ENCODE data around the gene PPP2R3A.
"Not testable (repeated sequence)": the region's sequence is repeated elsewhere in the genome, so short reads cannot be mapped to it uniquely, and the experiment has no call there.

The PPP2R3A gene

DNA sequence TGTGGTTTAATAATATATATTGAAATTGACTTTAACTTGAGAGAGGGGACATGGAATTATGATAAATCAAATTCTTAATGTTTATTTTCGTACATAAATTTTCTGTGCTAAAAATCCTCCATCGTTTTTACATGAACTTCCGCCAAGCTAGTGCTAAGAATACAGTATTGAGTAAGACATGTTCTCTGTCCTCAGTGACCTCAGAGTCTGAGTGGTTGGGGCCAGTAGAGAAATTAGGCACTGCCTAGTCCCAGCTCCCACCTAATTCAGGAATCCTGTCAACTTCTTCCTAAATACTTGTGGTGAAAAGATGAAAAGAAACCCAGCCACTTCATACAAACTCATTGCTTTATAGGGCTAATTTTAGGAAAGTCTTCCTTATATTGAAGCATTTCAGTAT lies 110.3 kb downstream of the PPP2R3A start:
- Histone ChIP-seq H3K27me3 (ENCODE audit: control insufficient read depth, insufficient read depth, low read length) (no peaks in the 10 kb centered on the region), H3K36me3 (ENCODE audit: control insufficient read depth, insufficient read depth, low read length) (no peaks in the 10 kb centered on the region), H3K9me3 (ENCODE audit: control insufficient read depth, insufficient read depth, low read length) (no peaks in the 10 kb centered on the region), H3K4me3 (ENCODE audit: low read depth, low read length) (no peak overlapping the region), H3K9ac (ENCODE audit: low read depth, low read length) (no peak overlapping the region), H3K4me1 (ENCODE audit: control insufficient read depth, insufficient read depth, low read length) (no peaks in the 10 kb centered on the region)

GRCh38 chr3:136078421-136079364 lies 113.2 kb downstream of the PPP2R3A start:
- H3K4me3 ChIP-seq (ENCODE audit: low read depth, low read length), result no peak overlapping the region
- H3K36me3 ChIP-seq (ENCODE audit: control insufficient read depth, insufficient read depth, low read length), result no peaks in the 10 kb centered on the region
- no peaks in the 10 kb centered on the region for H3K4me1 ChIP-seq (ENCODE audit: control insufficient read depth, insufficient read depth, low read length)
- H3K9me3 ChIP-seq (ENCODE audit: control insufficient read depth, insufficient read depth, low read length), result peaks cover 1% of the 10 kb centered on the region
- H3K9ac ChIP-seq (ENCODE audit: low read depth, low read length), result no peak overlapping the region
- H3K27me3 ChIP-seq (ENCODE audit: control insufficient read depth, insufficient read depth, low read length), result no peaks in the 10 kb centered on the region

DNA sequence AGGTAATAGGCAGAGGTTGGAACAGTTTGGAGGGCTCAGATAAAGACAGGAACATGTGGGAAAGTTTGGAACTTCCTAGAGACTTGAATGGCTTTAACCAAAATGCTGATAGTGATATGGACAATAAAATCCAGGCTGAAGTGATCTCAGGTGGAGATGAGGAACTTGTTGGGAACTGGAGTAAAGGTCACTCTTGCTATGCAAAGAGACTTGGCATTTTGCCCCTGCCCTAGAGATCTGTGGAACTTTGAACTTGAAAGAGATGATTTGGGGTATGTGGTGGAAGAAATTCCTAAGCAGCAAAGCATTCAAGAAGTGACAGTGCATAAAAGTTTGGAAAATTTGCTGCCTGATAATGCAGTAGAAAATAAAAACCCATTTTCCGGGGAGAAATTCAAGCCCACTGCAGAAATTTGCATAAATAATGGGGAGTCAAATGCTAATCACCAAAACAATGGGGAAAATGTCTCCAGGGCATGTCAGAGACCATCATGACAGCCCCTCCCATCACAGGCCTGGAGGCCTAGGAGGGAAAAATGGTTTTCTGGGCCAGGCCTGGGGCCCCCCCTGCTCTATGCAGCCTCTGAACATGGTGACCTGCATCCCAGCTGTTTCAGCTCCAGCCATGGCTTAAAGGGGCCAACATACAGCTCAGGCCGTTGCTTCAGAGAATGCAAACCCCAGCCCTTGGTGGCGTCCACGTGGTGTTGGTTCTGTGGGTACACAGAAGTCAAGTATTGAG lies 118.3 kb downstream of the PPP2R3A start:
- not testable (repeated sequence) for H3K4me1 ChIP-seq (ENCODE audit: control insufficient read depth, insufficient read depth, low read length); H3K9ac ChIP-seq (ENCODE audit: low read depth, low read length); H3K4me3 ChIP-seq (ENCODE audit: low read depth, low read length); H3K27me3 ChIP-seq (ENCODE audit: control insufficient read depth, insufficient read depth, low read length); H3K9me3 ChIP-seq (ENCODE audit: control insufficient read depth, insufficient read depth, low read length); H3K36me3 ChIP-seq (ENCODE audit: control insufficient read depth, insufficient read depth, low read length)

DNA sequence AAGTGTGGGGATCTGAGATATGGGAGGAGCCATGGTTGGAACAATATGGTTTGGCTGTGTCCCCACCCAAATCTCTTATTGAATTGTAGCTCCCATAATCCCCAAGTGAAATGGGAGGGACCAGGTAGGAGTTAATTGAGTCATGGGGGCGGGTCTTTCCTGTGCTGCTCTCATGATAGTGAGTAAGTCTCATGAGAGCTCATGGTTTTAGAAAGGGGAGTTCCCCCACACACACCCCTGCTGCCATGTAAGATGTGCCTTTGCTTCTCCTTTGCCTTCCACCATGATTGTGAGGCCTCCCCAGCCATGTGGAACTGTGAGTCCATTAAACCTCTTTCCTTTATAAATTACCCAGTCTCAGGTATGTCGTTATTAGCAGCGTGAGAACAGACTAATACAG lies 119.5 kb downstream of the PPP2R3A start:
- not testable (repeated sequence) for H3K4me1 ChIP-seq (ENCODE audit: control insufficient read depth, insufficient read depth, low read length); H3K27me3 ChIP-seq (ENCODE audit: control insufficient read depth, insufficient read depth, low read length); H3K4me3 ChIP-seq (ENCODE audit: low read depth, low read length); H3K36me3 ChIP-seq (ENCODE audit: control insufficient read depth, insufficient read depth, low read length); H3K9ac ChIP-seq (ENCODE audit: low read depth, low read length); H3K9me3 ChIP-seq (ENCODE audit: control insufficient read depth, insufficient read depth, low read length)

DNA sequence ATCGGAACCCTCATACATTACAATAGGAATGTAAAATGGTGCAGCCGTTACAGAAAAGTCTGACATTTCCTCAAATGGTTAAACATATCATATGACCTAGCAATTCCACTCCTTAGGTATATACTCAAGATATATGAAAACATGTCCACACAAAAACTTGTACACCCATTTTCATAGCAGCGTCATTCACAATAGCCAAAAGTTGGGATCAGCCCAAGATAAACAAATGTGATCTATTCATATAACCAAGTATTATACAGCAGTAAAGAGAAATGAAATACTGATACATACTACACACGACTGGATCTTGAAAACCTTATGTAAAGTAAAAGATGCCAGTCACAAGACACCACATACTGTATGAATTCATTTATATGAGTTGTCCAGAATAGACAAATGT lies 128.2 kb downstream of the PPP2R3A start:
- H3K27me3 ChIP-seq (ENCODE audit: control insufficient read depth, insufficient read depth, low read length), result no peaks in the 10 kb centered on the region
- no peaks in the 10 kb centered on the region for H3K36me3 ChIP-seq (ENCODE audit: control insufficient read depth, insufficient read depth, low read length)
- no peak overlapping the region for H3K9ac ChIP-seq (ENCODE audit: low read depth, low read length)
- H3K4me3 ChIP-seq (ENCODE audit: low read depth, low read length), result no peak overlapping the region
- H3K4me1 ChIP-seq (ENCODE audit: control insufficient read depth, insufficient read depth, low read length), result no peaks in the 10 kb centered on the region
- H3K9me3 ChIP-seq (ENCODE audit: control insufficient read depth, insufficient read depth, low read length), result no peaks in the 10 kb centered on the region

DNA sequence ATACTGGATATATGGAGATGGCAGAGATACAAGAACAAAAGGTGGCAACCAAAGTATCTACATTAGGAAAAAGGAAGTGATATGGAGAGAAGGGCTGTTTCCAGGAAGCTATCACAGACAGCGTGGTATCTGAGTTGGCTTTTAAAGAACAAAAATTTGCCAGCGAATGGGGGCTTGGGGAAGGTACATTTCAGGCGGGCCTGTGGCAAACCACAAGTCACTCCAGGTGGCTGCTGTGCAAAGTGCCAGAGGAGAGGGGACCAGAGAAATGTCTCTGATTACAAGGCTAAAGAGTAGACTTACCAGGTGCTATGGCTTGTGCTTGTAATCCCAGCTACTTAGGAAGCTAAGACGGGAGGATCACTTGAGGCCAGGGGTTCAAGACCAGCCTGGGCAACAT lies 139.5 kb downstream of the PPP2R3A start:
- no peak overlapping the region for H3K9ac ChIP-seq (ENCODE audit: low read depth, low read length)
- H3K27me3 ChIP-seq (ENCODE audit: control insufficient read depth, insufficient read depth, low read length), result no peaks in the 10 kb centered on the region
- no peaks in the 10 kb centered on the region for H3K36me3 ChIP-seq (ENCODE audit: control insufficient read depth, insufficient read depth, low read length)
- no peaks in the 10 kb centered on the region for H3K9me3 ChIP-seq (ENCODE audit: control insufficient read depth, insufficient read depth, low read length)
- no peaks in the 10 kb centered on the region for H3K4me1 ChIP-seq (ENCODE audit: control insufficient read depth, insufficient read depth, low read length)
- no peak overlapping the region for H3K4me3 ChIP-seq (ENCODE audit: low read depth, low read length)

- Histone ChIP-seq H3K9ac (ENCODE audit: low read depth, low read length) (no peak overlapping the region), H3K9me3 (ENCODE audit: control insufficient read depth, insufficient read depth, low read length) (no peaks in the 10 kb centered on the region), H3K36me3 (ENCODE audit: control insufficient read depth, insufficient read depth, low read length) (no peaks in the 10 kb centered on the region), H3K4me1 (ENCODE audit: control insufficient read depth, insufficient read depth, low read length) (no peaks in the 10 kb centered on the region), H3K4me3 (ENCODE audit: low read depth, low read length) (no peak overlapping the region), H3K27me3 (ENCODE audit: control insufficient read depth, insufficient read depth, low read length) (no peaks in the 10 kb centered on the region)
Measured at GRCh38 chr3:136106101-136106500, 140.6 kb downstream of the PPP2R3A start.

GRCh38 chr3:136109499-136109898 lies 144.0 kb downstream of the PPP2R3A start:
- no peak overlapping the region for H3K4me3 ChIP-seq (ENCODE audit: low read depth, low read length)

GRCh38 chr3:136110481-136110880 lies 145.0 kb downstream of the PPP2R3A start:
- Histone ChIP-seq H3K27me3 (ENCODE audit: control insufficient read depth, insufficient read depth, low read length) (no peaks in the 10 kb centered on the region), H3K36me3 (ENCODE audit: control insufficient read depth, insufficient read depth, low read length) (no peaks in the 10 kb centered on the region), H3K9ac (ENCODE audit: low read depth, low read length) (no peak overlapping the region), H3K4me1 (ENCODE audit: control insufficient read depth, insufficient read depth, low read length) (no peaks in the 10 kb centered on the region), H3K9me3 (ENCODE audit: control insufficient read depth, insufficient read depth, low read length) (no peaks in the 10 kb centered on the region), H3K4me3 (ENCODE audit: low read depth, low read length) (no peak overlapping the region)

More at GRCh38 chr3:136109499-136109898, 144.0 kb downstream of the PPP2R3A start:
- Histone ChIP-seq H3K9ac (ENCODE audit: low read depth, low read length) (no peak overlapping the region), H3K27me3 (ENCODE audit: control insufficient read depth, insufficient read depth, low read length) (no peaks in the 10 kb centered on the region), H3K9me3 (ENCODE audit: control insufficient read depth, insufficient read depth, low read length) (no peaks in the 10 kb centered on the region), H3K36me3 (ENCODE audit: control insufficient read depth, insufficient read depth, low read length) (no peaks in the 10 kb centered on the region), H3K4me1 (ENCODE audit: control insufficient read depth, insufficient read depth, low read length) (no peaks in the 10 kb centered on the region)

GRCh38 chr3:136114421-136114820 lies 148.9 kb downstream of the PPP2R3A start:
- H3K4me1 ChIP-seq (ENCODE audit: control insufficient read depth, insufficient read depth, low read length), result no peaks in the 10 kb centered on the region
- no peak overlapping the region for H3K4me3 ChIP-seq (ENCODE audit: low read depth, low read length)
- no peak overlapping the region for H3K9ac ChIP-seq (ENCODE audit: low read depth, low read length)
- no peaks in the 10 kb centered on the region for H3K36me3 ChIP-seq (ENCODE audit: control insufficient read depth, insufficient read depth, low read length)
- H3K27me3 ChIP-seq (ENCODE audit: control insufficient read depth, insufficient read depth, low read length), result no peaks in the 10 kb centered on the region
- H3K9me3 ChIP-seq (ENCODE audit: control insufficient read depth, insufficient read depth, low read length), result no peaks in the 10 kb centered on the region

- H3K9ac ChIP-seq (ENCODE audit: low read depth, low read length); H3K4me1 ChIP-seq (ENCODE audit: control insufficient read depth, insufficient read depth, low read length); H3K4me3 ChIP-seq (ENCODE audit: low read depth, low read length); H3K27me3 ChIP-seq (ENCODE audit: control insufficient read depth, insufficient read depth, low read length); H3K36me3 ChIP-seq (ENCODE audit: control insufficient read depth, insufficient read depth, low read length); H3K9me3 ChIP-seq (ENCODE audit: control insufficient read depth, insufficient read depth, low read length): not testable (repeated sequence)
Measured at GRCh38 chr3:136119332-136119731, 153.8 kb downstream of the PPP2R3A start.

DNA sequence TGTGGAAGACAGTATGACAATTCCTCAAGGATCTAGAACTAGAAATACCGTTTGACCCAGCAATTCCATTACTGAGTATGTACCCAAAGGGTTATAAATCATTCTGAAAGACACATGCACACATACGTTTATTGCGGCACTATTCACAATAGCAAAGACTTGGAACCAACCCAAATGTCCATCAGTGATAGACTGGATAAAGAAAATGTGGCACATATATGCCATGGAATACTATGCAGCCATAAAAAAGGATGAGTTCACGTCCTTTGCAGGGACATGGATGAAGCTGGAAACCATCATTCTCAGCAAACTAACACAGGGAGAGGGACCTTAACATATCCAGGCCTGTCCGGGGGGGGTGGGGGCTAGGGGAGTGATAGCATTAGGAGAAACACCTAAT lies 154.3 kb downstream of the PPP2R3A start:
- not testable (repeated sequence) for H3K9ac ChIP-seq (ENCODE audit: low read depth, low read length)

More for the DNA sequence above, 154.3 kb downstream of the PPP2R3A start:
- not testable (repeated sequence) for H3K36me3 ChIP-seq (ENCODE audit: control insufficient read depth, insufficient read depth, low read length); H3K4me1 ChIP-seq (ENCODE audit: control insufficient read depth, insufficient read depth, low read length); H3K27me3 ChIP-seq (ENCODE audit: control insufficient read depth, insufficient read depth, low read length); H3K9me3 ChIP-seq (ENCODE audit: control insufficient read depth, insufficient read depth, low read length); H3K4me3 ChIP-seq (ENCODE audit: low read depth, low read length)
